GM12892 (cell line): ENCODE results near the gene DCPS.

Experiments used
- DNase-seq: peaks from one replicate; pipeline ENCODE4 v3.0.0; 2011; ENCODE audit not compliant: insufficient read length
- FAIRE-seq: peaks from 2 replicates; lab custom pipeline; 2011; peaks lifted over from hg19 to GRCh38; lab: Jason Lieb, UNC
- POLR2A ChIP-seq: IDR thresholded peaks from 2 replicates; pipeline ENCODE4 v1.6.1; 2011; ENCODE audit warnings: low read depth, low read length, control low read depth
- POLR2AphosphoS5 ChIP-seq: IDR thresholded peaks from 2 replicates; pipeline ENCODE4 v1.6.1; 2011; ENCODE audit warnings: low read depth, low read length, control low read depth
- TAF1 ChIP-seq: IDR thresholded peaks from 2 replicates; pipeline ENCODE4 v1.6.1; 2011; ENCODE audit warnings: low read depth, mild to moderate bottlenecking, control low read depth, low read length, borderline replicate concordance

The DCPS gene

DNA sequence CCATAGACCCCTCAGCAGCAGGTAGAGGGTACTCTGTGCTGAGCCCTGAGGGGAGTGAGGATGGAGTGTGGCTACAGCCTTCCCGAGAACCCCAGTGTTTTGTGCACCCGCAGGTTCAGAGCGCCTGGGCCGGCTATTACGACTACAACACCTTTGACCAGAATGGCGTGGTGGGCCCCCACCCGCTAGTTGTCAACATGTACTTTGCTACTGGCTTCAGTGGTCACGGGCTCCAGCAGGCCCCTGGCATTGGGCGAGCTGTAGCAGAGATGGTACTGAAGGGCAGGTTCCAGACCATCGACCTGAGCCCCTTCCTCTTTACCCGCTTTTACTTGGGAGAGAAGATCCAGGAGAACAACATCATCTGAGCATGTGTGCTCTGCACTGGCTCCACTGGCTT, 26.5 kb upstream of the DCPS start:
- DNase-seq (no peak), FAIRE-seq (no peak)
- TF ChIP-seq TAF1 (no peak), POLR2A (no peak), POLR2AphosphoS5 (no peak)

DNA sequence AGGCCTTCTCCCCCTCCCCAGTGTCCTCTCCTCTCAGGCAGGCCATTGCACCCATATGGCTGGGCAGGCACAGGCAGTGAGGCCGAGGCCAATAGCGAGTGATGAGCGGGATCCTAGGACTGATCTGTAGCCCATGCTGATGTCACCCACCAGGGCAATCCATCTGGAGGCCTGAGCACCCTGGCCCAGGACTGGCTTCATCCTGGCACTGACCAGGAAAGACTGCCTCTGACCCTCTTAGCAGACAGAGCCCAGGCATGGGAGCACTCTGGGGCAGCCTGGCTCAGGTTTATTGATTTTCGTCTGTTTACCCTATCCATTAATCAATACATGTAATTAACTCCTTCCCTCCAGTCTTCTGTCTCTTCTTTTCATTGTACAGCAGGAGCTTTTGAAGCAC, 26.1 kb upstream of the DCPS start:
- no peak for TF ChIP-seq POLR2AphosphoS5
- TF ChIP-seq TAF1, result no peak
- TF ChIP-seq POLR2A, result no peak
- FAIRE-seq (no peak), DNase-seq (no peak)

DNA sequence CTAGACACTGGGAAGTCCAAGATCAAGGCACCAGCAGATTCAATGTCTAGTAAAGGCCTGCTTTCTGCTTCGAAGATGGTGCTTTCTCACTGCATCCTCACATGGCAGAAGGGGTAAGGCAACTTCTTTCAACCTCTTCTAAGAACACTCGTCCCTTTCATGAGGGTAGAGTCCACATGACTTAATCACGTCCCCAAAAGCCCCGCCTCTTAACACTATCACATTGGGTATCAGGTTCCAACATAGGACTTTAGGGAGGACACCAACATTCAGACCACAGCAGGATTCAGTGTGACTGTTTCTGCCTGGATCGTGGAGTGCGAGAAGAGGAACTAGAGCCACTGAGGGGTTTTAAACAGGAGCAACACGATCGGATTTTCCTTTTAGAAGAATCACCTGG, 24.7 kb upstream of the DCPS start:
- DNase-seq (no peak), FAIRE-seq (no peak)
- TF ChIP-seq POLR2A (no peak), POLR2AphosphoS5 (no peak), TAF1 (no peak)

DNA sequence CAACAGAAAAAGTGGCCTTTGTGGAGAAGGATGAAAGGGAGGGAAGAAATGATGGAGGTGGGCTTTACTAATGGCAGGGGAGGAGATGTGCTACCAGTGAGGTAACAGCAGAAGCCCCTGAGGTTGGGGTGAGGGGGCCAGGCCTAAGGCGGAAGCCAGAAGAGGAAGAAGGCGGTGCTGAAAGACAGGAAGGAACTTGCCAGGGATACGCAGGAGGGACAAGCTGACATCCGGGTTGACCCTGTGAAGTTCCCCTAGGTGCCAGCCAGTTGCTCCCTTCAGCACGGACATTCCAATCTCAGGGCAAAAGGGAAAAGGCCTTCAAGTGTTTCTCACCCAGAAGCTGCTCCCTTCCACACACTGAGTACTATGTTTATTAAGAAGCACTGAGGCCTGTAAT, 23.3 kb upstream of the DCPS start:
- DNase-seq, result no peak
- no peak for FAIRE-seq
- TF ChIP-seq POLR2AphosphoS5, result no peak
- TF ChIP-seq POLR2A, result no peak
- no peak for TF ChIP-seq TAF1

DNA sequence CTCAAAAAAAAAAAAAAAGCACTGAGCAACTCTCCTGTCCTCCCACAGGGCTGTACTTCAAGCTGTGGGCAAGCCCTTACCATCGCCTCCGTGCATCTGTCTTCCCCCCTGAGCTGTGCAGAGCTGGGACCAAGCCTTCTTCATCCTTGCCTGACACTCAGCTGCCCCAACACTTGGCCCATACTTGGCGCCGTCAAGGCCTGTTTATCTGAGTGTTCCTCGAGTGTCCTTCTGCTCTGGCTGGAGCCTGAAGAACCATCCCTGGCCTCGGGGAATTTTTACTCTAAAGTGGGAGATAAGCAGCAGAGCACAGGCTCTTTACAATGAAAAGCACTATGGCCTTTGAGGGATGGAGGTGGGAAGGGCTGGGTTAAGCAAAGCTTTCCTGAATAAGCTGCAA, 22.6 kb upstream of the DCPS start:
- DNase-seq, result no peak
- FAIRE-seq, result no peak
- TF ChIP-seq POLR2AphosphoS5 (no peak), TAF1 (no peak), POLR2A (no peak)

DNA sequence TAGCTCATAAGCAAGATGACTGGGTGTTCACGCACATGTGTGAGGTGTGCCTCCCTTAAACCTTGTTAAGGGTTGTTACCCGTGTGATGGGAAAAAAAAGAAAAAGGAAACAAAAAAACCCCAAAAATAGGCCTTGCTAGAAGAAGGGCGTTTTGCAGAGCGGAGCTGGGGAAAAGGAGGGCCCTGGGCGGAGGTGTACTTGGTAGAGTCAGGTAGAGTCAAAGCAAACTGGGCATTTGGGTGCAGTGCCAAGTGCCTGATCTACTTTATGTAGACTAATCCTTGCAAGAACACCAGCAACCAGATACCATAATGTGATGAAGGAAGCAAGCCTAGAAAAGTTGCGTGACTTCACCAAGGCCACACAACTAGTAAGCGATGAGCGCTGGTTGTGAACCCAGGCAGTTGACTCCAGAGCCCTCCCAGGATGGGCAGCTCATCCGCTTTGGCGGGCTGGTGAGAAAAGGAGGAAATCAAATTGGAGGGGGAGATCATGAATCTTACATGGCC, 22.1 kb upstream of the DCPS start:
- FAIRE-seq, result no peak
- no peak for DNase-seq
- no peak for TF ChIP-seq POLR2AphosphoS5
- TF ChIP-seq POLR2A, result no peak
- no peak for TF ChIP-seq TAF1

DNA sequence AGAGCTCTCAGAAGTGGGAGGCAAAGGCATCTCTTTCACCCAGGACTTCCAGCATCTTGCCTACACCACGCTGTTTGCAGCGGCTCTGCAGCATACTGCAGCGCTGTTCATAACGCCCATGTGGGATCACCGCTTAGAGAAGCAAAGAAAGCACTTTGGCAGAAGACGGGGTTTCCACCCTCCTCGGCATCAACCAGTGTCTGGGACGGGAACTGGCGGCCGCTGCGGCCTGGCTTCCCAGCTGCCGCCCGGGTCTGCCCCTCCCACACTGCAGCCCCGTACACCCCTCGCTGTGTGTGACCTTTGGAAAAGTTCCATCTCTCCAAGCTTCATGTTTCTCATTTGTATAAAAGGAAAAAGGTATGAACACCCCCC, 21.5 kb upstream of the DCPS start:
- no peak for DNase-seq
- FAIRE-seq, result peak; percentile 84
- TF ChIP-seq POLR2AphosphoS5 (no peak), TAF1 (no peak)

DNA sequence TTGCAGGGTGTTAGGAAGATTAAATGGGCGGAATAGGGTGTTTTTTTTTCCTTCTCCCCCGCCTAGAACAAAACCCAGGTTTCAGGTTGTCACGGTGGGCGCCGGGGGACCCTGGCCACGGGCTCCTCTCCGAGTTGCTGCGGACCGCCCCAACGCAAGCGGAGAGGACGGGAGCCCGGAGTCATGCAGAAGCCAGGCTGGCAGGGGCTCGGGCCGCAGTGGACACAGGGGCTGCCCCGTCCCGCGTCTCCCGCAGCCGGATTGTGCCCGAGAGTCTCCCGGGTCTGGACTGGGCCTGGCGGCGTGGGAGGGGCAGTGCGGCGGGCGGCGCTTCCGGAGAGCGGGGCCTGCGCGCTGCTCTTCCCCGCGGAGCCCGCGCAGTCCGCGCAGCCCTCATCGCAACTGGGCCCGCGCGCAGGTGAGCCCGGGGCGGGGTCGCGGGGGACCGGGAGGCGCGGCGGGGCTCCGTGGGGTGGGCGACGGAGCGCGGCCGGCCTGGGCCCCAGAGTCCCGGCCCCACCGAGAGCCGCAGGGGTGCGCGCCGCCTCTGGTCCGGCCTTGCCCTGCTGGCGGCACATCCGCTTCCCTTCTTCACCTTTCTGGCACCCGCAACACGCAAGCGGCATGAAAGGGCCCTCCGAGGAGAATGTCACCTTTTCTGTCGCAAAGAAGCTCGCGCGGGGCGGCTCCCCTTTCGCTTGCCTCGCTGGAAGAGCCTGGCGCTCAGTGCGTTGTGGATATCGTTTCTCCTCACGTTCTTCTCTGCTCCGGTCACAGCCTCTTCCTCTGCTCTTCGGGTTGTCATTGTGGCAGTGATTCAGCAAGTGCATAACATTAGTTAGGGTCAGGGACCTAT, 20.9 kb upstream of the DCPS start, which contains the start of gene TIRAP:
TIRAP (plus strand) TSS at position 358 of the 856 bp plus-strand sequence. CDS start 7,802 bp downstream, outside the sequence.
- TF ChIP-seq TAF1 (0 out of 2 replicates have a peak, but pooled peaks have one; percentile 11), POLR2AphosphoS5 (no peak), POLR2A (peak; percentile 73; the same call in 1 of the 2 replicates)
- DNase-seq (peak; percentile 62), FAIRE-seq (peak; percentile 89)

DNA sequence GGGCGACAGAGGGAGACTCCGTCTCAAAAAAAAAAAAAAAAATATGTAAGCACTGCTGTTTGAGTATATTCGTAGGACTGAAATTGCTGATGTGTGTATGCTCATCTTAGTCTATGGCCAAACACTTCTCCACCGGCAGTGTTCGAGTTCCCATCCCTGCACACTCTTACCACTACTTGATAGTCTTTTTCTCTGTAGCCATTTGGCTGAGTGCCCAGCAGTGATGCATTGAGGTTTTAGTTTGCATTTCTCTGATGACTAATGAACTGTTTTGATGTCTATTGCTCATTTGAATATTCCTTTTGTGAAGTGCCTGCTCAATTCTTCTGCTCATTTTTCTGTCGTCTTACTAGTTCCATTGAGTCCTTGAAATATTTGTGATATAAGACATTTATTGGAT, 19.0 kb upstream of the DCPS start:
- TF ChIP-seq POLR2AphosphoS5 (no peak), TAF1 (no peak)
- peak; percentile 83 for FAIRE-seq
- no peak for DNase-seq

DNA sequence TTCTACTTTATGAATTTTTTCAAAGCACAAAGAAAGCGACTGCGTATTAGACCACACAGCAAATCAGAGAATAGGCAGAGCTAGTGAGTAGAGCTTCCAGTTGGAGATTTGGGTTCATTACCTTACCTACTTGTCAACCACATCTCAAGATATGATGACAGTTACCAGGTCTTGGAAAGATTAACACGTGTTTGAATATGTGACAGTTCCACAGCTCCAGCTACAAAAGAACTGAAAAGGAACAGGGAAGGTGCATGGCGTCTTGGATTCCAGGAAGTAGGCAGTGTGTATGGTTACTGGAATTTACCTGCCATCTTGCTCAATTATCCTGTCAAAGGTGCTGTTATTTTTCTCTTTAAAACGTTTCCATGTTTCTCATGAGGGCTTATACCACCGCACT, 15.6 kb upstream of the DCPS start:
- TF ChIP-seq TAF1, result no peak
- TF ChIP-seq POLR2AphosphoS5, result no peak
- no peak for TF ChIP-seq POLR2A
- no peak for DNase-seq
- no peak for FAIRE-seq

DNA sequence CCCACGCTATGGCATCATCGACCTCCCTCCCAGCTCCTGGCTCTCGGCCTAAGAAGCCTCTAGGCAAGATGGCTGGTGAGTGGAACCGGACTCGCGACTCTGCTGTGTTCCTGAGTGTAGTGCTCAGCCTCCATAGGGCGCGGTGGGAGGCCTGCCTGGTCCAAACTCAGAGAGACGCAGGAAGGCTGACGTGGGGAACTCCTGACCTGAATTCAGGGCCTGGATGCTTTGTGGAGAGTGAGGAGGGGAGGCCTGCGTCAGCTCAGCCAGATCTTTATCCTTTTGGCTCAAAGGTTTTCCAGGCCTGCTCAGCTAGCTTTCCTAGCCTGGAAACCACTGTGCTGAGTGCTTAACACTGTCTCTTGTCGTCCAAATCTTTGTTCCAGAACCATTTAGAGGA, 13.0 kb upstream of the DCPS start:
- FAIRE-seq, result no peak
- no peak for DNase-seq
- TF ChIP-seq POLR2AphosphoS5 (no peak), TAF1 (no peak), POLR2A (no peak)

DNA sequence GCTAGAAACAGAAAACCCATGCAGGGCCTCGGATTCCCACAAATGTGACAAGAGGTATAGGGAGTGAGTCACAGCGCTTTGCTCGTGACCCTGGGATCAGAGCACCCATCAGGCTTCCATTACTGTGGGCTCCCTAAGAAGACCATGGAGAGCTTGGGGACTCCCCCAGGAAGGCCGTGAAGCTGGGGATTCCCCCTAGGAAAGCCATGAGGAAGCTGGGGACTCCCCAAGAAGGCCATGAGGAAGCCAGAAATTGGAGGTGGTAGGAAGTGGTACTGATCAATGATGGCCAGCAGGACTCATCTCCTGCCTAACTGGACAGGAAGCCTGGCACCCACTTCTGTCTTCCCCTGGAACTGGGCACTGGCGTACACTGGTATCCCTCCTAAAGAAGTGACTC, 10.1 kb upstream of the DCPS start:
- FAIRE-seq (peak; percentile 89), DNase-seq (no peak)
- TF ChIP-seq POLR2A (peak; percentile 37; the same call in 1 of the 2 replicates), POLR2AphosphoS5 (no peak), TAF1 (no peak)
